H1 (cell line): ENCODE measurements around the gene CHMP6. TPM values are rescaled to one million over a fixed set of nuclear protein-coding genes. Genes with fewer than 3 reads are reported as not detected.

Experiments
- CTCF ChIA-PET: fragments of 300-600 bp; sonication (Branson Sonifier 250); formaldehyde crosslinking; loops from one replicate; lab custom pipeline; 2021; ENCODE audit not compliant: partially characterized antibody; lab: Charles Lee
- POLR2A ChIA-PET: fragments of 300-600 bp; sonication (Branson Sonifier 250); formaldehyde crosslinking; loops from one replicate; lab custom pipeline; 2021; ENCODE audit warnings: inconsistent platforms; ENCODE audit not compliant: partially characterized antibody; lab: Charles Lee
- DNase-seq, 2 experiments: peaks; one replicate each; pipeline versions ENCODE4 v3.0.0 to v3.0.0-alpha.2; 2010 to 2022; ENCODE audit warnings: low spot score in 2 of 2, low read depth in 1 of 2, mixed read lengths in 1 of 2
- FAIRE-seq: peaks from 2 replicates; lab custom pipeline; 2011; peaks lifted over from hg19 to GRCh38; lab: Jason Lieb, UNC
- H2AFZ ChIP-seq: 2 replicates; pipeline ENCODE4 v1.8.1; 2012; ENCODE audit warnings: low read length, inconsistent platforms
- H2AK5ac ChIP-seq: 2 replicates; pipeline ENCODE4 v1.6.1; 2013; ENCODE audit warnings: low read depth, low read length
- H2BK120ac ChIP-seq: replicated peaks from 2 replicates; pipeline ENCODE3; 2013; ENCODE audit warnings: low read depth, low read length, inconsistent platforms
- H2BK12ac ChIP-seq: 2 replicates; pipeline ENCODE4 v1.6.1; 2013; ENCODE audit warnings: low read depth, low read length
- H2BK15ac ChIP-seq: 2 replicates; pipeline ENCODE4 v1.6.1; 2013; ENCODE audit warnings: low read length
- H2BK20ac ChIP-seq: 2 replicates; pipeline ENCODE4 v1.6.1; 2013; ENCODE audit warnings: low read length
- H2BK5ac ChIP-seq: 2 replicates; pipeline ENCODE4 v1.6.1; 2013; ENCODE audit warnings: low read depth, low read length
- H3K14ac ChIP-seq: 2 replicates; pipeline ENCODE4 v1.6.1; 2013; ENCODE audit warnings: inconsistent platforms; ENCODE audit not compliant: insufficient read length
- H3K18ac ChIP-seq: 2 replicates; pipeline ENCODE4 v1.6.1; 2013; ENCODE audit warnings: low read length; ENCODE audit errors: extremely low read depth
- H3K23ac ChIP-seq: 2 replicates; pipeline ENCODE4 v1.6.1; 2013; ENCODE audit warnings: inconsistent platforms; ENCODE audit not compliant: insufficient read length
- H3K23me2 ChIP-seq: 2 replicates; pipeline ENCODE4 v1.6.1; 2013; ENCODE audit warnings: low read depth, low read length
- H3K27ac ChIP-seq: 2 replicates; pipeline ENCODE4 v1.6.1; 2011; ENCODE audit warnings: low read depth, low read length, inconsistent platforms
- H3K27me3 ChIP-seq, 4 experiments: replicated peaks in 1 of 4; 1 replicate in 1 of 4; 2 replicates in 3 of 4; pipeline versions ENCODE4 v1.6.1 to v1.8.1; 2011 to 2013; ENCODE audit warnings: low read length in 3 of 4, mild to moderate bottlenecking in 3 of 4, inconsistent platforms in 2 of 4, mixed read lengths in 2 of 4, moderate library complexity in 1 of 4; ENCODE audit not compliant: control insufficient read depth in 3 of 4, insufficient read depth in 3 of 4; ENCODE audit errors: extremely low read depth in 1 of 4
- H3K36me3 ChIP-seq, 4 experiments: 2 replicates each; pipeline versions ENCODE4 v1.6.1 to v1.8.1; 2011 to 2013; ENCODE audit warnings: mild to moderate bottlenecking in 4 of 4, low read length in 3 of 4, moderate library complexity in 2 of 4, control low read depth in 1 of 4, inconsistent platforms in 1 of 4; ENCODE audit not compliant: insufficient read depth in 4 of 4, control insufficient read depth in 2 of 4
- H3K4ac ChIP-seq: replicated peaks from 2 replicates; pipeline ENCODE3; 2013; ENCODE audit warnings: low read length, low read depth, mixed read lengths, inconsistent platforms; ENCODE audit not compliant: insufficient read length
- H3K4me1 ChIP-seq, 4 experiments: replicated peaks in 1 of 4; 1 replicate in 1 of 4; 2 replicates in 3 of 4; pipeline versions ENCODE4 v1.6.1 to v1.8.1; 2011 to 2013; ENCODE audit warnings: low read length in 3 of 4, inconsistent platforms in 2 of 4, mixed read lengths in 1 of 4; ENCODE audit not compliant: insufficient read depth in 4 of 4, control insufficient read depth in 3 of 4
- H3K4me2 ChIP-seq, 2 experiments: 2 replicates each; pipeline versions ENCODE4 v1.6.1 to v1.8.1; 2011 to 2013; ENCODE audit warnings: low read depth in 2 of 2, low read length in 2 of 2, control low read depth in 1 of 2, inconsistent platforms in 1 of 2, mild to moderate bottlenecking in 1 of 2; ENCODE audit not compliant: insufficient read depth in 1 of 2
- H3K4me3 ChIP-seq, 4 experiments: fragments of 200-600, 300-600 bp in 1 of 4; sonication (generic), shearing (Covaris generic), sonication (Bioruptor Twin) in 1 of 4; 2 replicates each; pipeline versions ENCODE4 v1.5.1 to v1.8.1; 2011 to 2016; ENCODE audit warnings: low read length in 4 of 4, low read depth in 3 of 4, control low read depth in 2 of 4, inconsistent platforms in 2 of 4, mild to moderate bottlenecking in 2 of 4, mixed read lengths in 1 of 4, moderate library complexity in 1 of 4; ENCODE audit not compliant: insufficient read depth in 2 of 4; ENCODE audit errors: extremely low read depth in 1 of 4
- H3K56ac ChIP-seq: replicated peaks from 2 replicates; pipeline ENCODE3; 2013; ENCODE audit warnings: low read depth, mild to moderate bottlenecking, mixed read lengths, low read length, inconsistent platforms; ENCODE audit not compliant: insufficient read length
- H3K79me1 ChIP-seq: 2 replicates; pipeline ENCODE4 v1.6.1; 2013; ENCODE audit warnings: low read depth, low read length, control low read depth
- H3K79me2 ChIP-seq, 2 experiments: 2 replicates each; pipeline versions ENCODE4 v1.6.1 to v1.8.1; 2012 to 2013; ENCODE audit warnings: low read length in 2 of 2, mild to moderate bottlenecking in 2 of 2, inconsistent platforms in 1 of 2; ENCODE audit not compliant: insufficient read depth in 2 of 2, control insufficient read depth in 1 of 2
- H3K9ac ChIP-seq, 4 experiments: replicated peaks in 1 of 4; 1 replicate in 1 of 4; 2 replicates in 3 of 4; pipeline versions ENCODE4 v1.6.1 to v1.8.1; 2011 to 2013; ENCODE audit warnings: low read depth in 3 of 4, low read length in 3 of 4, control low read depth in 2 of 4, mild to moderate bottlenecking in 2 of 4, moderate library complexity in 2 of 4, inconsistent platforms in 1 of 4; ENCODE audit errors: extremely low read depth in 1 of 4
- H3K9me3 ChIP-seq, 2 experiments: 2 replicates each; pipeline versions ENCODE4 v1.6.1 to v1.8.1; 2012 to 2013; ENCODE audit warnings: mild to moderate bottlenecking in 2 of 2, moderate library complexity in 2 of 2, control low read depth in 1 of 2, inconsistent platforms in 1 of 2, low read depth in 1 of 2, low read length in 1 of 2, mixed read lengths in 1 of 2; ENCODE audit not compliant: insufficient read depth in 2 of 2
- H4K20me1 ChIP-seq, 2 experiments: replicated peaks in 1 of 2; 2 replicates each; pipeline versions ENCODE3 to v1.8.1; 2011 to 2013; ENCODE audit warnings: inconsistent platforms in 2 of 2, low read length in 2 of 2, mild to moderate bottlenecking in 1 of 2; ENCODE audit not compliant: insufficient read depth in 2 of 2, control insufficient read depth in 1 of 2
- H4K5ac ChIP-seq: 2 replicates; pipeline ENCODE4 v1.6.1; 2013; ENCODE audit warnings: low read length, low read depth, mixed read lengths, inconsistent platforms; ENCODE audit not compliant: insufficient read length
- H4K8ac ChIP-seq: 2 replicates; pipeline ENCODE4 v1.8.0; 2013; ENCODE audit warnings: mild to moderate bottlenecking, moderate library complexity, low read length, inconsistent platforms; ENCODE audit not compliant: insufficient read depth; ENCODE audit errors: extremely low read depth
- H4K91ac ChIP-seq: replicated peaks from 2 replicates; pipeline ENCODE3; 2013; ENCODE audit warnings: low read length, mixed read lengths, inconsistent platforms; ENCODE audit not compliant: insufficient read length
- CREB1 ChIP-seq: IDR thresholded peaks from 2 replicates; pipeline ENCODE4 v1.6.1; 2012; ENCODE audit warnings: inconsistent platforms
- FOSL1 ChIP-seq: IDR thresholded peaks from 2 replicates; pipeline ENCODE4 v1.6.1; 2011; ENCODE audit warnings: mild to moderate bottlenecking, low read depth, low read length, moderate library complexity; ENCODE audit not compliant: insufficient read depth
- POU5F1 ChIP-seq: IDR thresholded peaks from 2 replicates; pipeline ENCODE4 v1.6.1; 2011; ENCODE audit warnings: low read depth, mild to moderate bottlenecking, low read length, moderate library complexity
- SIN3A ChIP-seq, 2 experiments: IDR thresholded peaks in 1 of 2; conservative IDR thresholded peaks in 1 of 2; 2 replicates each; pipeline ENCODE4 v1.6.1; 2011 to 2012; ENCODE audit warnings: low read length in 2 of 2, improper control_type of control experiment in 1 of 2, low read depth in 1 of 2, mild to moderate bottlenecking in 1 of 2
- TAF7 ChIP-seq: optimal IDR thresholded peaks from 2 replicates; pipeline ENCODE3; 2011; ENCODE audit warnings: low read depth, mild to moderate bottlenecking, inconsistent platforms, low read length, moderate library complexity, borderline replicate concordance
- TBP ChIP-seq: IDR thresholded peaks from 2 replicates; pipeline ENCODE4 v1.6.1; 2011; ENCODE audit warnings: low read depth, low read length, improper control_type of control experiment
- WGBS, 2 experiments: shearing (Covaris generic) in 1 of 2; methylation state at CpG; one replicate each; pipeline versions ENCODE4 v1.1.6 to v1.1.7; 2013 to 2015; ENCODE audit warnings: low lambda C conversion rate in 2 of 2, mixed read lengths in 2 of 2, inconsistent platforms in 1 of 2, low coverage in 1 of 2, missing lambda C conversion rate in 1 of 2; ENCODE audit not compliant: insufficient replicate concordance in 2 of 2, insufficient coverage in 1 of 2, insufficient read length in 1 of 2; ENCODE audit errors: extremely low coverage in 1 of 2, missing lambda C conversion rate in 1 of 2; 5-methylcytosine and 5-hydroxymethylcytosine counted together
- long read RNA-seq, 2 experiments: library from RNA in 1 of 2; library from capped mRNA in 1 of 2; stranded (forward); transcript quantifications; one replicate each; pipeline ENCODE4 v2.0.0, GENCODE V29; 2021; ENCODE audit warnings: inconsistent platforms in 1 of 2
- polyA minus RNA-seq, 3 experiments: library from RNA; depleted of rRNA, polyadenylated mRNA; stranded (reverse); fragments of >200 nt; gene quantifications; 1 replicate in 2 of 3; 2 replicates in 1 of 3; pipeline ENCODE4 v1.2.3, GENCODE V29; 2011
- polyA plus RNA-seq, 7 experiments: library from polyadenylated mRNA; depleted of rRNA in 3 of 7; stranded (reverse) in 5 of 7; unstranded in 2 of 7; fragments of >200 nt in 5 of 7; fragments of 200-250 nt in 2 of 7; gene quantifications; 1 replicate in 5 of 7; 2 replicates in 1 of 7; 4 replicates in 1 of 7; pipeline versions ENCODE4 v1.2.1 to v1.2.3, GENCODE V29; 2011 to 2013; ENCODE audit warnings: missing spikeins in 2 of 7, mixed read lengths in 2 of 7
- total RNA-seq: library from RNA; stranded (reverse); fragmentation: NEBNext Ultra II Directional; extraction: Animal tissue kit (Norgen Biotek cat#: 25700); gene quantifications from 2 replicates; pipeline ENCODE4 v1.2.1, GENCODE V29; 2021
- TF ChIP-seq, protein P1 (sequence below): IDR thresholded peaks from 2 replicates; pipeline ENCODE4 v1.6.1; 2011; ENCODE audit warnings: low read length, improper control_type of control experiment

The CHMP6 gene
- total RNA-seq (15.7 and 16.0 TPM in 2 replicates), polyA plus RNA-seq (2011; rRNA removed) (24.3 and 28.9 TPM in 2 replicates), polyA minus RNA-seq (2011; rRNA and poly(A)+ RNA removed) (5.7 and 6.4 TPM in 2 replicates)
- 22.9 TPM for polyA plus RNA-seq (2011; cell fraction: cytosol; rRNA removed)
- 23.5 TPM for polyA plus RNA-seq (2011; cell fraction: nucleus; rRNA removed)
- 8.5 to 14.9 TPM (median 13.4 TPM) in 4 replicates for polyA plus RNA-seq (2012, experiment 1 of 2)
- 13.4 TPM for polyA plus RNA-seq (2012, experiment 2 of 2)
- 9.5 TPM for polyA plus RNA-seq (2013, experiment 1 of 2)
- polyA plus RNA-seq (2013, experiment 2 of 2): 7.9 TPM
- 7.2 TPM for polyA minus RNA-seq (2011; cell fraction: cytosol; rRNA and poly(A)+ RNA removed)
- 15.6 TPM for polyA minus RNA-seq (2011; cell fraction: nucleus; rRNA and poly(A)+ RNA removed)
- long read RNA-seq, experiment 1, partial matches to known transcripts: 7 of 11 reads
- long read RNA-seq, experiment 1, other reads (novel, unspliced or antisense): 4 of 11 reads
- long read RNA-seq, experiment 2, transcript CHMP6-201 (8 exons, 1,664 nt): major isoform, 25 of 27 reads
- long read RNA-seq, experiment 2, partial matches to known transcripts: 1 of 27 reads
- long read RNA-seq, experiment 2, other reads (novel, unspliced or antisense): 1 of 27 reads

DNA sequence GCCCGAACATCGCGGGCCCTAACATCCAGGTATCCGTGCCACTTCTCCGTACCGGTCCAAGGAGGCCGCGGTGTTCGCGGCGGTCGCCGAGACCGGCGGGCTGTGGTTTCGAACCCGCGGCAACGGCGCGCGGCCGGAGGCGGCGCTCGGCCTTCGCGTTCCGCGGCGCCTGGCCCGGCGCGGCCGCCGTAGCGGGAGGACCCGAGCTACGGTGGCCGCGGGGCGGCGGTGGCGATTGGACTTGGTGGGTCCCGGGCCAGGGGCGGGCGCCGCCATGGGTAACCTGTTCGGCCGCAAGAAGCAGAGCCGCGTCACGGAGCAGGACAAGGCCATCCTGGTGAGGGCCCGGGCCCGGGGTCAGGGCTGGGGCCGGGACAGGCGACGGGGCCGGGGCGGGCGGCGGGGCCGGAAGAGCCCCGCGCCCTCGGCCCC is at the start of gene CHMP6:
TSS of gene CHMP6 (plus strand) at position 197 of the 432 bp plus-strand sequence. CDS start at position 275, 78 bp downstream.
- no peak within 1 kb of the TSS for H3K14ac ChIP-seq
- H2BK12ac ChIP-seq: no peak within 1 kb of the TSS
- H2AFZ ChIP-seq: peak within 1 kb of the TSS; percentile 92
- peak within 1 kb of the TSS; percentile 77 to 81 for H3K4me2 ChIP-seq
- H3K9ac ChIP-seq: peak within 1 kb of the TSS in 2 of 4 experiments; percentile 32 to 88; a peak in 4 of 7 replicates
- peaks cover 0 to 5% (median 3%) of the 10 kb centered on the region in 4 experiments; a peak in 5 of 7 replicates for H3K4me1 ChIP-seq
- no peak for FAIRE-seq
- H2BK20ac ChIP-seq: no peak within 1 kb of the TSS
- peak within 1 kb of the TSS; percentile 49 to 93 (median 70) for H3K4me3 ChIP-seq
- no peak within 1 kb of the TSS for H3K27ac ChIP-seq
- no peak within 1 kb of the TSS; the same call in 1 of the 2 replicates for H2BK5ac ChIP-seq
- peak within 1 kb of the TSS; percentile 85; the same call in 1 of the 2 replicates for H4K8ac ChIP-seq
- no peak within 1 kb of the TSS for H3K56ac ChIP-seq
- H3K36me3 ChIP-seq: no peaks in the 10 kb centered on the region; a peak in 1 of 8 replicates
- H3K23ac ChIP-seq: no peak within 1 kb of the TSS
- WGBS, 2 experiments: 3% methylated on average over 36 of the region's 66 CpGs; no CpG with 5 or more reads in 1 of the 2 experiments
- H3K27me3 ChIP-seq: peaks cover 0 to 7% (median 3%) of the 10 kb centered on the region in 4 experiments; a peak in 5 of 7 replicates
- peaks cover 0 to 9% of the 10 kb centered on the region in 2 experiments for H4K20me1 ChIP-seq
- H2BK15ac ChIP-seq: 0 out of 2 replicates have a peak within 1 kb of the TSS, but pooled peaks have one; percentile 46
- no peak within 1 kb of the TSS for H2BK120ac ChIP-seq
- H3K79me1 ChIP-seq: peaks cover 4% of the 10 kb centered on the region; the same call in 1 of the 2 replicates
- peak in 1 of 2 experiments; percentile 85 for DNase-seq
- no peak within 1 kb of the TSS for H3K4ac ChIP-seq
- H4K5ac ChIP-seq: no peak within 1 kb of the TSS
- H3K9me3 ChIP-seq: no peaks in the 10 kb centered on the region
- H3K79me2 ChIP-seq: no peaks in the 10 kb centered on the region; a peak in 1 of 4 replicates
- no peak within 1 kb of the TSS; the same call in none of the 2 replicates for H3K18ac ChIP-seq
- H2AK5ac ChIP-seq: no peak within 1 kb of the TSS
- H3K23me2 ChIP-seq: peaks cover 5% of the 10 kb centered on the region; the same call in 1 of the 2 replicates
- no peak within 1 kb of the TSS for H4K91ac ChIP-seq
- ChIA-PET POLR2A (interaction anchor here (0.6 to 1.2 kb wide), 3 partner anchors 11 to 1151 kb away, joined by 3 to 5 read pairs (median 3); no protein-coding TSS in a partner anchor), CTCF (interaction anchor here (0.6 to 1.2 kb wide), 3 partner anchors 92 to 363 kb away, joined by 3 to 5 read pairs (median 3); no protein-coding TSS in a partner anchor)
- TF ChIP-seq CREB1 (0 out of 2 replicates have a peak, but pooled peaks have one; percentile 11), TBP (peak; percentile 27; the same call in 1 of the 2 replicates), TAF7 (peak; percentile 62), FOSL1 (no peak), SIN3A (conservative IDR thresholded peaks at IDR 0.05 in 1 of 2, IDR thresholded peaks at IDR 0.05 in 1 of 2; ENCODE audit: low read depth in 1 of 2, low read length in 2 of 2) (peak in 1 of 2 experiments; percentile 76; a peak in 2 of 4 replicates), POU5F1 (no peak)
- TF ChIP-seq, protein P1, sequence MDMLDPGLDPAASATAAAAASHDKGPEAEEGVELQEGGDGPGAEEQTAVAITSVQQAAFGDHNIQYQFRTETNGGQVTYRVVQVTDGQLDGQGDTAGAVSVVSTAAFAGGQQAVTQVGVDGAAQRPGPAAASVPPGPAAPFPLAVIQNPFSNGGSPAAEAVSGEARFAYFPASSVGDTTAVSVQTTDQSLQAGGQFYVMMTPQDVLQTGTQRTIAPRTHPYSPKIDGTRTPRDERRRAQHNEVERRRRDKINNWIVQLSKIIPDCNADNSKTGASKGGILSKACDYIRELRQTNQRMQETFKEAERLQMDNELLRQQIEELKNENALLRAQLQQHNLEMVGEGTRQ: no peak
